ENCODE data around the gene ABCC6.
"Not testable (repeated sequence)": the region's sequence is repeated elsewhere in the genome, so short reads cannot be mapped to it uniquely, and the experiment has no call there.

ABCC6 gene

DNA sequence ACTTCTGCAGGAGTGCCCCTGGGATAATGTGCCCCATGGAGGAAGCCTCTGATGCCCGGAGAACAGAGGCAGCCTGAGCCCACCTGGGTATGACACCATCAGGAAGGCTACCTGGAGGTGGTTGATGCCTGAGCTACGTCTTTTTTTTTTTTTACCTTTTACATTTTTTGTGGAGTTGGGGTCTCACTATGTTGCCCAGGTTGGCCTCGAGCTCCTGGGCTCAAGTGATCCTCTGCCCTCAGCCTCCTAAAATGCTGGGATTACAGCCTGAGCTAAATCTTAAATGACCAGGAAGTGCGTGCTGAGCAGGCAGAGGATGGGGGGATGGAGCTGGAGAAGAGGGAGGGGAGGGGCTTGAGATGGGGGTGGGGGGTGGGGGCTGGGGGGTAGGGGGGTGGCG is 32.7 kb downstream of the ABCC6 start:
- DNase-seq (ENCODE audit: low read depth), result no peak

DNA sequence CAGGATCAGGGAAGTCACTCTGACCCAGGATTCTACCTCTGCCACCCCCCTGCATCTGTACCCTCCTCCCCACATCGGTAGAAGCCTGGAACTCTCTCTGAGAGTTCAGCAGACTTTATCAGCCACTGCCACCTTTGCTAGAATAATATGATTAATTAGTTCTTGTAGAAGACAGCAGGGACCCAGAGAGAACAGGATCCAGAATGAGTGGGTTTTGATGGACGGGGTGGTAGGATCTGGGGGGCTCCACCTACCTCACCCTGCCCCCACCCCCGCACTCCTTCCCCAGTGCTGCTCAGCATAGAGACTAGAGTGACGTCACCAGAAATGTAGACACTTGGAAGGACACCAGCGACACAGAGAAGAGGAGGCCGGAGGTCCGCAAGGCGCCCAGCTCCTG is 33.5 kb downstream of the ABCC6 start:
- DNase-seq (ENCODE audit: low read depth), result no peak

DNA sequence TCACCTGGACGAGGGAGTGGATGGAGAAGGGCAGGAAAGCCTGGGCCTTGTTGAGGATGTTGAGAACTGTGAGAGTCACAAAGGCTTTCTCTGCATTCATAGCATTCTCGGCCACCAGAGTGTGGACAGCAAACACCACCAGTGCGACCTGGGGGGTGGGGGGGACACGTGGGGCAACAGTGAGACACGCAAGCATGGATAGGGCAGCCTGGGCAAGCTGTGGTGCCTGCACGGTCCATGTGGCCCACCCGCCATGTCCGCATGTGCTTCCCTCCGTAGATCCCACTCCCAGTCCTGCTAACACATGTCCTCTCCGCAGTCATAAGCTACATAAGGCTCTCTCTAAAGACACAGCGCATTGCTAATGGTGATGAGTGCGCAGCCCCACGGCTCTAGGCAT is 34.5 kb downstream of the ABCC6 start:
- no peak for DNase-seq (ENCODE audit: low read depth)

DNA sequence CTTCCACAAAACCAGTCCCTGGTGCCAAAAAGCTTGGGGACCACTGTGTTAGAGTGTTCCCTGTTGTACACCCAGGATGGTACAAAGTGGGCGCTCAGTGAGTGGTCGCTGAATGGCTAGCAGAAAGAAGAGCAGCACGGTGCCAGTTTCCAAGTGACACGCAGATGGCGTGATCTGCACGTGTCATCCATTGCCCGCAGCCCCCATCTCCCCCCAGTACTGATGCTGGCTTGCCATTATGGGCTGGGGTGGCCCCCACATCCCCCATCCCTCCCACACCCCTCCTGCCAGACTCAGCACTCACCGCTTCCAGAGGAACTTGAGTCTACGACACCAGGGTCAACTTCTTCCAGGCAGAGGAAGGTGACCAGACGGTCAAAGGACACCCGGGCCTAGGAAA is 36.5 kb downstream of the ABCC6 start:
- DNase-seq (ENCODE audit: low read depth), result no peak

DNA sequence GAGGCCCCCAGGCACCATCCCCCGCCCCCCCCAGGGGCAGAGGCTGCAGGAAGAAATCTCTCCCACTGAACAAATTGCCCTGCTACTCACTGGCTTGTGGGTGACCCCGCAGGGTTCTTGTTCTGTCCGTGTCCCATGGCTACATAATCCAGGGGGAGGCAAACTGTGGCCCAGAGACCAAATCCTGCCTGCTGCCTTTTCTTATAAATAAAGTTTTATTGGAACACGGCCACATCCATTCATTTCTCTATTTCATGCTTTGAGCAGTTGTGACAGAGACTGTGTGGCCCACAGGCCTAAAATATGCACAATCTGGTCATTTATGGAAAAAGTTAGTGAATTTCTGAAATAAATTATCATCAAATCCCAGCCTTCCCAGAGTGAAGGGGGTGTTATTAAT is 38.2 kb downstream of the ABCC6 start:
- no peak for DNase-seq (ENCODE audit: low read depth)

DNA sequence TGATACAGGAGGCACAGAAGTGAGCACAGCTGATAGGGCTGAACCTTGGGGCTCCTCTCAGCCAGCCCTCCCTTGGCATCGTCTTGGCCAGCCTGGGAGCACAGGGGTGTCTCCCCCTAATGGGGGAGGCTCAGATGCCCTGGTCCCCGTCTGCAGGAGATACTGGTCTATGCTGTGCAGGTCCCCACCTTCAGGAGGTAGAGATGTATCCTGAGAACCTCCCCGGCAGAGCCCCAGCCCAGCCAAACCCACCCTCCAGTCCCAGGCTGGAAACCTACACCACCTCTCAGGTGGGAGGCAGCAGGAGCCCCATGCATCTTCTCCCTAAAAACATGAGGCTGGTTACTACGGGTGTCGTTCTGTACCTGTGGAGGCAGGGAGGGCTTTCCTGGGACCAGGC is 38.7 kb downstream of the ABCC6 start:
- no peak for DNase-seq (ENCODE audit: low read depth)

DNA sequence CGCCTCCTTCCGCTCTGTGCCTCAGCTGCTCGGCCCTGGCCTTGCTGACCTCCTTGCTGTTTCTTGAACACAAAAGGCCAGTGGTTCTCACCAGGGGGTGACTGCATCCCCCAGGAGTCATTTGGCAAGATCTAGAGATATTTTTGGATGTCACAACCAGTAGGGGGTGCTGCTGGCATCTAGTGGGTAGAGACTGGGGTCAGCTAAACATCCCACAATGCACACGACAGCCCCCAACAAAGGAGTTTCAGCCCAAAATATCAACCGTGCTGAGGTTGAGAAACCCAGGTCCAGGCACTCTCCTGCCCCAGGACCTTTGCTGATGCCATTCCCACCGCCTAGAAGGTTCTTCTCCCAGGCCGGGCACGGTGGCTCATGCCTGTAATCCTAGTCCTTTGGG is 39.7 kb downstream of the ABCC6 start:
- no peak for DNase-seq (ENCODE audit: low read depth)

DNA sequence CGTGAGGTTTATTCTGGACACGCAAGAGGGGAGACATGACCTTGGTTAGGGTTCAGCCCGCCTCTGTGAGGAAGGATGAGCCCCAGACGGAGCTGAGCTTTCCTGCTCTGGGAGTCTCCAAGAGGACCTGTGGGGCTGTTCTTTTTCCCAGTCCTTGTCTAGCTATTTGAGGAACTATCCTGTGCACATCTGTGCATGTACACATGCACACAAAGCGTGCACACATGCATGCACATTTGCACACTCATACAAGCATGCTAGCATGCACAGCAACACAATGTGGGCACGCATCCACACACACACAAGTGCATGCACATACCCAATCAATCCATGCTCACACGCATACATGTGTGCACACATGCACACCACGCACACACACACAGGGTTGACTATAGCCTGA is 40.4 kb downstream of the ABCC6 start:
- DNase-seq (ENCODE audit: low read depth), result no peak

DNA sequence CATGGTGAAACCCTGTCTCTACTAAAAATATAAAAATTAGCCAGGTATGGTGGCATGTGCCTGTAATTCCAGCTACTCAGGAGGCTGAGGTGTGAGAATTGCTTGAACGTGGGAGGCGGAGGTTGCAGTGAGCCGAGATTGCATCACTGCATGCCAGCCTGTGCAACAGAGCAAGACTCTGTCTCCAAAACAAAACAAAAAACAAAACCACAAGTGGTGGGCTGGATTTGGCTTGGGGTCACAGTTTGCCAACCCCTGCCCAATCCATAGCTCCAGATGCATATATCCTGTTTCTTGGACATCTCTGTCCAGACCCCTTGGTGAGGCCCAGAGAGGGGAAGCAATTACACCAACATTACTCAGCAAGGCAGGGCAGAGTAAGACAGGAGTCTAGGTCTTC is 41.5 kb downstream of the ABCC6 start:
- DNase-seq (ENCODE audit: low read depth), result not testable (repeated sequence)

DNA sequence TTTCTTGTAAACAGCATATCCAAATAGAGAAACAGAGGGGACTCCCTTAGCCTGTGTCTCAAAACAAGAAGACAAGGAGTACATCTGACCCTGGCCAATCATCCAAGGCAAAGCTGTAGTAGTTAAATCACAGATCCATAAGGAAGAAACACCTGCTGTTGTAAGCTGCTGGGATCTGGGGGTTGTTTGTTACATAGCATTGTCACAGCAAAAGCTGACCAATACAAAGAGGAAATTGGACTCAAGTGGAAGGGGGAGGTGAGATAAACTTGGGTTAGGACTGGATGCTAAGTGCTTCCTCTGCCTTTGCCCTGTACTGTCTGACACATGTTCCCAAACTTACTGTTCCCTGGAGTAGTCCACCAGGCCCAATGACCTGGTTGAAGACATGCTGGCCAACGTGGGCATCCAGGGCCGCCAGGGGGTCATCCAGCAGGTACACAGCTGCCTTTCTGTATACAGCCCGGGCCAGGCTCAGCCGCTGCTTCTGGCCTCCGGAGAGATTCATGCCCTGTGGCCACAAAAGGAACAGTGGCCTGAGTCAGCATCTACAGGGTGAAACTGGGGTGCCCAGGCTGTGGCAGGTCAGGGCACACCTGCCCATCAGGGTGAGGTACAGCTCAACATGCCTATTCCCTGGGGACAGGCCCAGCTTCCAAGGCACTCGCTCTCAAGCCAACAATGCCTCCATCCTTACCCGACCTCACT is 44.7 kb downstream of the ABCC6 start:
- no peak for DNase-seq (ENCODE audit: low read depth)

DNA sequence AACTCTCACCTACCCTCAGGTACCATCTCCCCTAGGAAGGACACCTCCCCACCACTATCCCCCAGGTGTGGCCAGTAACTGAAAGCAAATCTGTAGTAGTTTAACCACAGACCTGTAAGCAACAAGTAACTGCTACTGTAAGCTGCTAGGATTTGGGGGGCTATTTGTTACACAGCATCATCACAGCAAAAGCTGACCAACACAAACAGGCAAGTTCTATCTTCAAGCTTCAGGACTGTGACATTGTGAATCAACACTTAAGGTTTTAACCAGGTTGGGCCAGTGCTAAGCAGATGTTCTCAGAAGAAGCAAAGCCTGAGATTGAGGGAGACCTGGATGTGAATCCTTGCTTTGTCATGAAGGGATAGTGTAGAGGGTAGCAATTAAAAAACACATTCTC is 47.0 kb downstream of the ABCC6 start:
- no peak for DNase-seq (ENCODE audit: low read depth)

DNA sequence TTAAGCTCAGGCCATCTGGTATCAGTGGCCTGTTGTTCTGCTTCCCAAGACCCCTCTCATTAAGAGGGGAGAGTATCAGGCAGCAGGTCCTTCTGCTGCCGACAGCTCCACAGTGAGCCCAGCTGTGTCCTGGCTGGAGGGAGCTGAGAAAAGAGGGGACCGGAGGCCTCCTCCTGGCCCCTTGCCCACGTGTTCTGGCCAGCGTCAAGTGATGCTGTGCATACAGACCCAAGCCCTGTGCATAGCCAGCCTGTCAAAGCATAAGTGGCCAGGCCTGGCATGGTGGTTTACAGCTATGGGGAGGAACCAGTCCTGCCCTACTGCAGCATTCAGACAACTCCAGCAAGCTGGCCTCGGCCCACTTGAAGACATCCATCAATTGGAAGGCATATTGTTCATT is 48.0 kb downstream of the ABCC6 start:
- DNase-seq (ENCODE audit: low read depth), result no peak

DNA sequence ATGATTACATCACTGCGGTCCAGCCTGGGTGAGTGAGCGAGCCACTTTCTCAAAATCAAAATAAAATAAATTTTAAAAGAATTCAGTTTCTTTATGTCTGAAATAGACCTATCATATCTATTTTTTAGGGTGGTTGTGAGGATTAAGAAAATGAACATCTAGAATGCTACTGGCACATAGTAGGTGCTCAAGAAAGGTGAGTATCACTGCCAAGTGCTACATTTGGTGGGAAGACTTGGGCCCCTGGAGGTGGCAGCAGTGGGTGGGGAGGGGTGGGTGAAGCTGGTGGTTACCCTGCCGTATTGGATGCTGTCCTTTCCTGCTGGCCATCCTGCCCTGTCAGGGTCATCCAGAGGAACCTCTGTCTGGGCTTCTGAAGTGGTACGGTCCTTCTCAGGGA is 50.3 kb downstream of the ABCC6 start:
- no peak for DNase-seq (ENCODE audit: low read depth)

DNA sequence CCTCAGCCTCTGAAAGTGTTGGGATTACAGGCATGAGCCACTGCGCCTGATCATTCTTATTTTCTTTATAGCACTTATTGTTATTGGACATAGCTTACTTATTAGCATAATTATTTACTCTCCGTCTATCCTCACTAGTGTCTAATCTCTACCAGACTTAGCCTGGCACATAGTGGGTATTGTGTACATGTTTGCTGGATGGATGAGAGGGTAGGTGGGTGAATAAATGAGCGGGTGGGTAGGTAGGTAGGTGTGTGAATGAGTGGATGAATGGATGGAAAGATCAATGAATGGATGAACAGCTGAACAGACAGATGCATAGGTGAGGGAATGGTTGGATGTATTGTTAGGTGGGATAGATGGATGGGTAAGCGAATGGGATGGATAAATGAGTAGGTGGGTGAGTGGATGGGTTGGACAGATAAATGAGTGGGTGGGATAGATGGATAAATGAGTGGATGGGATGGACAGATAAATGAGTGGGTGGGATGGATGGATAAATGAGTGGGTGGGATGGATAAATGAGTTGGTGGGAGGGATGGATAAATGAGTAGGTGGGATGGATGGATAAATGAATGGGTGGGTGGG is 51.9 kb downstream of the ABCC6 start:
- no peak for DNase-seq (ENCODE audit: low read depth)

DNA sequence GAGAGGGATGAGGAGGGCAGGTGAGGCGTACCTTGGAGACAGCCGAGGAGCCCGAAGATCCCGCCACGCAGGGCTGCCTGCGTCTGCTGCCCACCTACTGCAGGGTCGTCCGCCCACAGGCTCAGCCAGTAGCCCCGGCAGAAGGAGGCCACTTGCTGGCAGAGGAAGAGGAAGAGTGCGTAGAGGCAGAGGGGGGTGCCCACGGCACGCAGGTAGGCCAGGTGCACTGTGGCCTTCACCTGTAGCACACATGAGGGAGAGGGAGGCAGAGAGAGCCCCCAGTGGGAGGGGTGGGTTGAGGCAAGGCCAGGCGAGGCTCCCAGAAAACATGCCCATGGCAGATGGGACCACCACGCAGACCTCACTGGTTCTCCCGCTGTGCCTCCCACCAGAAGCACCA is 53.7 kb downstream of the ABCC6 start:
- DNase-seq (ENCODE audit: low read depth), result no peak

DNA sequence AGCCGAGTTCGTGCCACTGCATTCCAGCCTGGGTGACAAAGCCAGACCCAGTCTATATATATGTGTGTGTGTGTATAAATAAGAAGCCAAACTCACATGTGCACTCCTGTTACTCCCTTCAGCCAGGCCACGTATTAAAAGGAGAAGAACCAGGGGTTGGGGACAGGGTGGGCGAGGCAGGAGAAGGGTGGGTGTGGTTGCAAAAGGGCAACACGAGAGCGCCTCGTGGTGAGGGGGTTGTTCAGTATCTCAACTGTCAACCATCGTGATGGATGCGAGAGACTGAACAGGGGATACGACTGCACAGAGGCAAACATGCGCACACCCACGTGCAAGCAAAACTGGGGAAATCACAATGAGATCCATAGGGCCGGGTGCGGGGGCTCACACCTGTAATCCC is 54.9 kb downstream of the ABCC6 start:
- no peak for DNase-seq (ENCODE audit: low read depth)

DNA sequence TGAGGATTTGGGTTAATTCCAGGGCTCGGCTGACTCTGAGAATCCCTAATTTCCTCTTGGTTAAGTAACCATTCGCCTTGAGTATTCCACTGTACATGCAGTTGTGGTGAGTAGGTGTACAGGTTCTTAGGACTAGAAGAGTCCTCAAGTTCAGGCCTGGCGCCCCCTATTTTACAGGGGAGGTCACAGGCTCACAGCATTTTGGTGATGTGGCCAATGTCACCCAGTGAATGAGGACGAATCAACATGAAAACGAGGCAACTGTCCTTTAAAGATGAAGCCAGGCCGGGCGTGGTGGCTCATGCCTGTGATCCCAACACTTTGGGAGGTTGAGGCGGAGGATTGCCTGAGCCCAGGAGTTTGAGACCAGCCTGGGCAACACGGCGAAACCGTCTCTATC is 55.4 kb downstream of the ABCC6 start:
- DNase-seq (ENCODE audit: low read depth), result no peak

DNA sequence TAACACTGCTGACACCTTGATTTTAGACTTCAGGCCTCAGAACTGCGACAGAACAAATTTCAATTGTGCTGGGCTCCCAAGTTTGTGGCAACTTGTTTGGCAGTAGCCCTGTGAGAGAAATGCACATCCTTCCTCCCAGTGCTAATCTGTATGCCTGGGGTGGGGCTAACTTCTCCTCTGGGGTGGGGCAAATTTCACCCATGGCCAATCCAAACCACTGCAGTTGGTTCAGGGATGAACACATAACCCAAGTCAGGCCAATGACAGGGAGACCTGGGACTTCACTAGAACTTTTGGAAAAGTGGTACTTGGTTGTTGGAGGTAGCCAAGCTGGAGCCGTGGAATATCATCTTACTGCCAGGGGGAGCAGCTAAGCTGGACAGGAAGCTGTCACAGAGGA is 56.3 kb downstream of the ABCC6 start:
- DNase-seq (ENCODE audit: low read depth), result no peak

DNA sequence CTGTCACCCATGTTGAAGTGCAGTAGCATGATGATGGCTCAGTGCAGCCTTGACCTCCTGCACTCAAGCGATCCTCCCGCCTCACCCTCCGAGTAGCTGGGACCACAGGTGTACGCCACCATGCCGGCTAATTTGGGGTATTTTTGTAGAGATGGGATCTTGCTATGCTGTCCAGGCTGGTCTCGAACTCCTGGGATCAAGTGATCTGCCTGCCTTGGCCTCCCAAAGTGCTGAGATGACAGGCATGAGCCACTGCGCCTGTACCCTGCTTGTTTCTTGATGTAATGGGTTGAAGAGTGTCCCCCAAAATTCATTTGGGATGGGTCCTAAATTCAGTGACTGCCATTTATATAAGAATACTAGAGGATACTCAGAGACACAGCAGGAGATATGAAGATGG is 57.2 kb downstream of the ABCC6 start:
- DNase-seq (ENCODE audit: low read depth), result no peak

DNA sequence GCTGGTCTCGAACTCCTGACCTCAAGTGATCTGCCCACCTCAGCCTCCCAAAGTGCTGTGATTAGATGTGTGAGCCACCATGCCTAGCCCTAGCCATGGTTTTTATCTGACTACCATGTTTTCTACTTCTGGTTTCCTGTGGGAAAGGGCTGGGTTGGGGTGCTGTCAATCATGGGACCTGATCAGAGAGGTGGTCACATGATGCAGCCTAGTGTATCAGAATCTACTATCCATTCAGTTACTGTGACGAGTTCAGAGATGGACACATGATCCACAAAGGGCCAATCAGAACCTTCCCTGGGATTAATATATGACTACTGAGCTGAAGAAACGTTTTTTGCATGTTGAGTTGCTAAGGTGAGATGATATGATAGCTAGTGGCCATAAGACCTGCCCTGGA is 59.1 kb downstream of the ABCC6 start:
- DNase-seq (ENCODE audit: low read depth), result no peak

DNA sequence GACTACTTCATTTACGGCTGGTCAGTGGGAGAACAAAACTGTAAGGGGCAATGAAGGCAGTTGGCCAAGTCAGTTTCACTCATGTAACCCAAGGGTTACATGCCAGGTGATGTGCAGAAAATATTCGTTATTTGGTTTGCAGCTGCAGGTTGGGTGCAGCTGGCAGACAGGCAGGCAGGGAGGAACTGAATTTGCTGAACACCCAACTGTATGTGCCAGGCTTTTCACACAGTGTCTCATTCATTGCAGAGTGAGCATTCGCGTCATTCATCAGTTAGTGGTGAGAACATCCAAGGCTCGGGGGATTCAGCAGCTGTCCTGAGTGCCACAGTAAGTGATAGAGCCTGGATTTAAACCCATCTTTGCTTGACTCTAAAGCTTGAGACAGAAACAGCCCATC is 59.7 kb downstream of the ABCC6 start:
- no peak for DNase-seq (ENCODE audit: low read depth)

DNA sequence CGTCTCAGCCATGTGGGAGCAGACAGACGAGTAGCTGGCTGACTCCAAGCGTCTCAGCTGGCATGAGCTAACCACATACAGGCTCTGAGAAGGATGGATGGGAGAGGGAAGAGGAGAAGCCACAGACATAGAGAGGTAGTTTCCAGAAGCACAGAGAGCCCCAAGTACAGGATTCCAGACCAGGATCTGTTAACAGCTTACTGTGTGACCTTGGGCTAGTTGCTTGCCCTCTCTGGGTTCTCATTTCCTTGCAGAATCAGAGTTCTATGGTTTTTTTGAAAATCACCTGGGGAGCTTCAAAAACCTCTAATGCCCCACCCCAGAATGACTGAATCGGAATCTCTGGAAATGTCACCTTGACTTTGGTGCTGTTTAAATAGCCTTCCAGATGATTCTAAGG is 60.2 kb downstream of the ABCC6 start:
- no peak for DNase-seq (ENCODE audit: low read depth)

DNA sequence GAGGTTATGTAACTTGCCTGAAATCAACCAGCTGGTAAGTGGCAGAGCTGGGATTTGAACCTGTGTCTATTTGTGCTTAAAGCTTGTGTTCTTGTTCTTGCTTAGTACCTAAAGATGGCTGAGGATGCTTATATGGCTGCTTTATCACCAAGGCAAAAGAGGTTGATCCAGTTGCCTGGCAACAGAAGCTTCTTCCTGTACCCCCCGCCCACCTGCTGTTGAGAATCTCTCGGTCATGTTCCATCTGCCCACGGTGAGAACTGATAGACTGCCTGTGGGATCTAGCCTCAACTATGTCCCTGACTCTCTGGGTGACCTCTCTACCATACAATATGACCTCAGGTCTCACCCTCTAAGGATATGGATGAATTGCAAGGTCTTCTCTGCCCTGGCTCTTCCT is 60.7 kb downstream of the ABCC6 start:
- no peak for DNase-seq (ENCODE audit: low read depth)

DNA sequence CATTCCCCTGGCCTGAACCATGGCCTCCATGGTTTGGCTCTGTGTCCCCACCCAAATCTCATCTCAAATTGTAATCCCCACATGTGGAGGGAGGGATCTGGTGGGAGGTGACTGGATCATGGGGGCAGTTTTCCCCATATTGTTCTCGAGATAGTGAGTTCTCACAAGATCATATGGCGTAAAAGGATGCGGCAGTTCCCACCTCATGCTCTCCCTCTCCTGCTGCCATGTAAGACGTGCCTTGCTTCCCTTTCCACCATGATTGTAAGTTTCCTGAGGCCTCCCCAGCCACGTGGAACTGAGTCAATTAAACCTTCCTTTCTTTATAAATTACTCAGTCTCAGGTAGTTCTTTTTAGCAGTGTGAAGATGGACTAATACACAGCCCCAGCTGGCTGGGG is 61.5 kb downstream of the ABCC6 start:
- DNase-seq (ENCODE audit: low read depth), result not testable (repeated sequence)
